ENCODE measurements around the gene TIMELESS.

- TF ChIP-seq RAD21 (IDR thresholded peaks at IDR 0.05; ENCODE audit: low read depth) (no peak), CREB1 (IDR thresholded peaks at IDR 0.05; ENCODE audit: low read depth) (no peak), FOXM1 (IDR thresholded peaks at IDR 0.05; ENCODE audit: borderline replicate concordance, low read depth) (no peak)
Observed at GRCh38 chr12:56487448-56488040, 38.3 kb upstream of the TIMELESS start.

All from Ishikawa (cell line).